H4 (cell line): ENCODE data around the gene ANKDD1A. TPM values are rescaled to one million over a fixed set of nuclear protein-coding genes. Genes with fewer than 3 reads are reported as not detected.
A peak's percentile ranks its signal among the peaks of the same experiment; 100 is the strongest.

Source experiments
- DNase-seq: peaks from one replicate; pipeline ENCODE4 v3.0.0-alpha.2; 2015; ENCODE audit warnings: low spot score
- total RNA-seq: library from RNA; depleted of rRNA; stranded (reverse); fragments of >200 nt; shearing (Covaris generic); gene quantifications from 2 replicates; pipeline ENCODE4 v1.2.3, GENCODE V29; 2014

ANKDD1A gene
- total RNA-seq, 1 experiment from 2014 or later = 1.1 TPM

DNA sequence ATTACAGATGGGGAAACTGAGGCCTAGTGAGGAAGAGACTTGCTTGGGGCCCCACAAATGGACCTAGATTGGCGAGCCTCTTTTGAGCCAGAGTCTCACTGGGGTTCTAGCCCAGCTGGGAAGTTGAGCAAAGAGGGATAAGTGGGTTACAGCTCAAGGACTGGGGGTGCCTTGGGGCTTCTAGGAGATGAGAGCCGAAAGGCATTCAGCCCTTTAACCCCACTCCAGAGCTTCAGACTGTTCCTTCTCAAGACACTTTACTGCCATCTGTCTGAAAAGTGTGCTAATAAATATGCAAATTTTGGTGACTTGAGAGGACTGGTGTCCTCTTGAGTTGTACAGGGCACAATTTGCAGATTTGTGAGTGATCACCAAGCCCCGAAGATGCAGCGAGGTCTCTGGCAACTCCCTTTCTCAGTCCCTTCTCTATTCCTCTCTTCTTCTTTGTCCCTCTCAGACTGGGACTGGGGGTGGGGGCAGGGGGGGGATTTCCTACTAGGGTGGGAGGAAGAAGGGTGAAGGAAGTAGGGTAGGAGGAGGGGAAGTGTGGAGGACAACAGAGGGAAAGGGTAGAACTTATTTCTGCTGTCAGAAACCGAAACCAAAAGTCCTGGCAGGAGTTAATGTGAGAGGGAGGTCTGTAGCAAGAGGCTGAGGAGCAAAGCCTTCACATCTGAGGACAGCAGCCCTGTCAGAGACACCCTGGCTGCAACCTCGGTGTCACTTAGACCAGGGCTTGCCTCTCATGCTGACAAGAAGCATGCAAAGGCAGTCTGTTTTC, 16.2 kb upstream of the ANKDD1A start:
- peak; percentile 32 for DNase-seq

DNA sequence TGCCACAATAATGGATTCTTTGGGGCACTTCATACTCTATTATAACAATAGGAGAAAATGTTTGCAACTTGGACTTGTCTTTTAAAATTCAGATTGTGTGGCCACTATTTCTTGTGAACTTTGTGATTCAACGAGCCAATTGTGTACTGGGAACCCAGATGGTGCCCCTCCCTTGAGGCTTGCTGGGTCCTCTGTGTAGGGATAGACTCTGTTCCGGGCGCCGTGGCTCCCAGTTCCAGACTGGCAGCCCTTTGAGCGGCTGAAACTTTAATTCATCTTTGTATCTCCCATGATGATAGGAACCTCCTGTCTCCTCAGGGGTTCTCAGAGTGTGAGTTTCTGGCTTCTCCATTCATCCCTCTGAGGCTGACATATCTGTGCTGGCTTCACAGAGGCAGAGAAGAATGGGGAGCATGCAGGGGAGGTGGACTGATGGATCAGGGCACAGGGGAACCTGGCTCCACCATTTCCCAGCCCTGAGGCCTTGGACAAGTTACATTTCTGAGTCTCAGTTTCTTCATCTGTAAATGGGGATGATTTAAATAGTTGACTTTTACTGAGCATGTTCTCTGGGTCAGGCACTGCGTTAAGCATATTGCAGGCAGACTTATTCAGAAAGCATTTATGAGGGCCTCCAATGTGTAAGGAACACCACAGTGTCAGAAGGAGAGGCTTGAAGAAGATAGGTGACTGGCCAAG, 15.2 kb upstream of the ANKDD1A start:
- DNase-seq = no peak

DNA sequence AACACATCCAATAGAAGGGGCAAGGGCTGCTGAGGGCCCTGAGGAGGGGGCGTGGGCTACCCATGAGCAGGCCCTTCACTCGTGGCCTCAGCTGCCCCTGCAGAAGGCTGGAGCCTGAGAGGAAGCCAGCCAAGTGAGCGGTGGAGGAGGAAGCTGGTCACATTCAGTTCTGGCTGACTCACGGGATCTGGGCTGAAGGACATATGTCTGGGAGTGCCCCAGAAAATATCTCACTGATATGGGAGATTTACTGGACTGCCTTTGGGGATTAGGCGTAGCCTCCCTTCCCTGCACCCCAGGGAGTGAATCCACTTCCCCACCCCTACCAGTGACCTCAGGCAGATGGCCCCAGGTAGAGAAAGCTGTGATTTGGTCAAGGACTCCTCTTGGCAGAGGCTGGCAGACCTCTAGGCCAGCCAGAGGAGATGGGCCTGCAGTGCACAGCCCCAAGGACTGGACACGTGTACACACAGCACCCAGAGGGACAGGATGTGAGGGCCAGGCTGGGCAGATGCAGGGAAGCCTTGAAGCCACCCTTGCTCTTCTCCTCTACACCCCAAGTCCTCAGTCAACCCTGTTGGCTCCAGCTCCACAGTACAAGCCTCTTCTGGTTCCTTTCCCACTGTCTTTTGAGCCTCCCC, 14.2 kb upstream of the ANKDD1A start:
- DNase-seq = no peak

GRCh38 chr15:64898406-64898805, 13.3 kb upstream of the ANKDD1A start:
- DNase-seq = no peak

GRCh38 chr15:64901141-64901540, 10.6 kb upstream of the ANKDD1A start:
- DNase-seq = no peak

DNA sequence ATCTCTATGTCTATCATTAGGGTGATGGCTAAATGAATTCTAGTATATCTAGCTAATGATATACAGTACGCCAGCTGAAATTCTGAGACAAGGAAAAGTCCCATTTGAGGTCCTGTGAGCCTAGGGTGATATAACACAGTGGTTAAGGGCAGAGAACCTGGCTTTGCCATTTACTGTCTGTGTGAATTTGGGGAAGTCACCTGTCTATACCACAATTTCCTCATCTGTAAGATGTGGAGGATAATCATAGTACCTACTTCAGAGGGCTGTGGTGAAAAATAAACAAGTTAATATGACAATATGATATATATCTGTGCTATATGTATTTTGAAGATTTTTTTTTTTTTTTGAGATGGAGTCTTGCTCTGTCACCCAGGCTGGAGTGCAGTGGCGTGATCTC, 9.8 kb upstream of the ANKDD1A start:
- no peak for DNase-seq

- DNase-seq = no peak
Observed at GRCh38 chr15:64902863-64903262, 8.8 kb upstream of the ANKDD1A start.

DNA sequence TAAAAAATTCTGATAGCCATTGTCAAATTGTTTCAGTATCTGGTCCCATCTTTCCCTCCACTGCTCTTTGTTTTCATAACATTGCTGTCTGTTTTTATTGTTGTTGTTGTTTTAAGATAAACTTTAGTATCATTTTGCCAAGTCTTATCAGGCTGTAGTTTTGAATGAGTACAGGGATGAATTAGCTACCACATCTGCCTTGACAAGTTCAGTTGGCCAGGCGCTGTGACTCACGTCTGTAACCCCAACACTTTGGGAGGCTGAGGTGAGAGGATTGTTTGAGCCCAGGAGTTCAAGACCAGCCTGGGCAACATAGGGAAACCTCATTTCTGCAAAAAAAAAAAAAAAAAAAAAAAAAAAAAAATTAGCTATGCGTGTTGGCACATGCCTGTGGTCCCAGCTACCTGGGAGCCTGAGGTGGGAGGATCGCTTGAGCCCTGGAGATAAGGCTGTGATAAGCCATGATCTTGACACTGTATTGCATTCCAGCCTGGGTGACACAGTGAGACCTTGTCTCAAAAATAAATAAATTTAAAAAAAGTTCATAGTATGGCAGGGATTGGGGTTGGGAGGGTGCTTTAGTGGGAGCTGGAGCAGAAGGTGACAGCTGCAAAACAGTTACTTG, 8.3 kb upstream of the ANKDD1A start:
- DNase-seq = no peak

- no peak for DNase-seq
Observed at GRCh38 chr15:64904189-64904588, 7.5 kb upstream of the ANKDD1A start.

DNA sequence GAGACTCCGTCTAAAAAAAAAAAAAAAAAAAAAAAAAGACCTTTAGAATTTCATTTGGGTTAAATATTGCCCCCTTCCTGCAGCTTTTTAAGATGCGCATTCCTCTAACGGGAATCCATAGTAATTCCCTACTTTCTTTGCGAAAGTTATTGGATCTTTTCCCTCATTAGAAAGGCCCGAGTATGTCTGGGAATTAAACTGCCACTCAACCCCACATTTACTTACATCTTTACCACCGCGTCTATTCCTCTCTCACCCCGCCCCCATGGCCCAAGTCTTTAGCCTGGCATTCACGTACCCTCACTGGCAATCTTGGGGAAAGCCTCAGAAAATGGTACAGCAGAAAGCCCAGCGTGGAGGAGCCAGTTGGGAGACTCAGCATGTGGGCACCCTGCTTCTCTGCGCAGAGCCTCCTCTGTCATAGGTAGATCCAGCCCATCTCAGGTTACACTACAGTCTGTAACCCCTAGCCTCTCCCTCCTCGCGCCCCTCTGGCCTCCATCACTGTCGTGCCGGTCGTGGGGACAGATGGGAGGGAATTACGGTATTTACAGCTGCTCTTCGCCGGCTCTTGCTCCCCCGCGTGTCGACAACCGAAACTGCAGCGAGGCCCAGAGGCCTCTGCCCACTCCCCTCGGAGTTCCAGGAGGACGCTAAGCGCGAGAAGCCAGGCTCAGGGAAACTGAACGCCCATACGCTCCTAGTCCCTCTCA, 6.4 kb upstream of the ANKDD1A start:
- peak; percentile 47 for DNase-seq

- DNase-seq = no peak
Observed at GRCh38 chr15:64905941-64906340, 5.8 kb upstream of the ANKDD1A start.

- DNase-seq = no peak
Observed at GRCh38 chr15:64906402-64906801, 5.3 kb upstream of the ANKDD1A start.

DNA sequence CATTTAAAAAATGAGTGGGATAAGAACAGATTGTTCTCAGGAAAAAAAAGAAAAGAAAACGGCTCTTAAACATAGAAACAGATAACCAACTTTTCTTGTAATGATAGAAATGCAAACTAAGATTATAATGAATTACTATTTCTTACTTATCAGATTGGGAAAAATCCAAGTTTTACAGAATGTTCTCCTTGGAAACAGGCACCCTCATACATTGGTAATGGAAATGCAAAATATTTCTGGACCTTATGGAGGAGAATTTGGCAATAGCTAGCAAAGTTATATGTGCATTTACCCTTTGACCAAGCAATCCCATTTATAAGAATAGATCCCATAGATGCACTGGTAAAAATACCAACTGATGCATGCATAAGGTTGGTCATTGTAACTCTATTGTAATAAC, 3.7 kb upstream of the ANKDD1A start:
- DNase-seq = no peak

GRCh38 chr15:64909546-64909945, 2.2 kb upstream of the ANKDD1A start:
- DNase-seq = no peak

DNA sequence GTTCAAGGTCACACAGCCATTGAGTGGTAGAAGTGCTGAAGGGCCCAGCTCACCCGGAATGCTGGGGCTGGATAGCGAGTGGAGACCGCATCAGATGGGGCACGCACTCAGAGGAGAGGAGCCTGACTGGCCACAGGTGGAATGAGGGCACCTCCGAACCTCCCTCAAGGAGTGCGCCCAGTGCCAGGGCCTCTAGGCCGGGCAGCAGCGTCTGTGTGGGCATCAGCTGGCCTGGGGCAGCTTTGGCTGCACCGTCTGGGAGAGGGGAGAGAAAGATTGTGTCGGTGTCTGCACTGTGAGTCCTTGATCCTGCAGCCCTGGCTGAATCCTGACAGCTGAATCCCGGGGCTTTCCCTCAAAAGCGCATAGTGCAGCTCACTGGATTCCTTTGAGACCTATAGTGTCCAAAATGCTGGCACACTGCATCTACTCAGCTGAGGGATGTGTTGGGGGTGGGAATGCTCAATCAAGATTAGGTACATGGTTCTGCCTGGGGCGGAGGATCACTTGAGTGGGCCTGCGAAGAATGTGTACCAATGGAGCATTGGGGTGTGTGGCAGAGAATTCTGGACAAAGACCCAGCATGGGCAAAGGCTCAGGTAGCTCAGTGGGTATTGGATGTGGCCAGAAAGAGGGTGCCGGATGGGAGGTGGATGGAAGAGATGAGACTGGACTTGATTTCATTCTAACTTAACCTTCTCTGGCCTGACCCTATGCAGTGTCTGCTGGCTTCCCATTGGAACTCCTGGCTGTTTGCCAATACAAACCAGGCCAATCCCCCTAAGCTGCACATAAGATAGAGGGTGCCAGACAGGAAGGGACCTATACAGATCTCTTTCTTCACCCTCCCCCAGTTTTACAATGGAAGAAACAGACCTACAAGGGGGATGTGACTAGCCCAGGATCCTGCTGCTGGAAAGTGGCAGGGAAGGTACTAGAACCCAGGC, 950 bp downstream of the ANKDD1A start:
- DNase-seq = no peak

DNA sequence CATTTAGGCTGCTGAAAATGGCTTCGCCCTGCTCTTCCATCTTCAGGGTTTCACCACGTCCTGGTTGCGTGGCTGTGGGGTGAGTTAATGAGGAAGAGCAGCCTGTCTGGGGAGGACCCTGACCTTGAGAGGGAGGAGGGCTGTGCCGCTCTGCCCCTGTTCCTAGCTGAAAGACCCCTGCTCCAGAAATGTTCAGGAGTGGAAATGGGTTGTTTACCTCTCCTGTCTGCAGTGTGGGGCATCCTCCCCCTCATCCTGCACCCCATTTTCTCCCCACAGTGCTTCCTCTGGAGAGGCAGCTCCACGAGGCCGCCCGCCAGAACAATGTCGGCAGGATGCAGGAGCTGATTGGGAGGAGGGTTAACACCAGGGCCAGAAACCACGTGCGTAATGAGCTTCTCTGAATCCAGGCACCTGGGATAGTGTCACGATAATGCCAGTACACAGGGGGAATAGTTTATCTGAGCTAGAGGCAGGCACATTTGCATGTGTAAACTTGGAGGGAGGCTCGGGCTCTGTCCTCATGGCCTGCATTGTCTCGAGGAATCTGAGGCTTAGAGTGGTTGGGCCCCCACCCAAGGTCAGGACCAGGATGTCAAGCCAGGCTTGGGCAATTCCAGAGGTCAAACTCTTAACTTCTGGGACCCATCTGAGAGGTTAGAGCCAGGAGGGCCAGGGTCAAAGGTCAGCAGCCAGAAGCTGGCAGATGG, 4.0 kb downstream of the ANKDD1A start:
- no peak for DNase-seq

DNA sequence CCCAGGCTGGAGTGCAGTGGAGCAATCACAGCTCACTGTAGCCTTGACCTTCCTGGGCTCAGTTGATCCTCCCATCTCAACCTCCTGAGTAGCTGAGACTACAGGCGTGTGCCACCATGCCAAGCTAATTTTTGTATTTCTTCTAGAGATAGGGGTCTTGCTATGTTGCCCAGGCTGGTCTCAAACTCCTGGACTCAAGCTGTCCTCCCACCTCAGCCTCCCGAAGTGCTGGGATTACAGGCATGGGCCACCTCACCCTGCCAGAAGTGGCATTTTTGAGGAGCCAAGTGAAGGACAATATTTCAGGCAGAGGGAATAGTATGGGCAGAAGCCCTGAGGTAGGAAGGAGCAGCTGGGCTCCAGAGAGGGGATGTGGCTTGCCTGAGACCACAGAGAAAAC, 4.7 kb downstream of the ANKDD1A start:
- DNase-seq = no peak

- no peak for DNase-seq
Observed at GRCh38 chr15:64917211-64917610, 5.5 kb downstream of the ANKDD1A start.

- DNase-seq = no peak
Observed at GRCh38 chr15:64919721-64920120, 8.0 kb downstream of the ANKDD1A start.

DNA sequence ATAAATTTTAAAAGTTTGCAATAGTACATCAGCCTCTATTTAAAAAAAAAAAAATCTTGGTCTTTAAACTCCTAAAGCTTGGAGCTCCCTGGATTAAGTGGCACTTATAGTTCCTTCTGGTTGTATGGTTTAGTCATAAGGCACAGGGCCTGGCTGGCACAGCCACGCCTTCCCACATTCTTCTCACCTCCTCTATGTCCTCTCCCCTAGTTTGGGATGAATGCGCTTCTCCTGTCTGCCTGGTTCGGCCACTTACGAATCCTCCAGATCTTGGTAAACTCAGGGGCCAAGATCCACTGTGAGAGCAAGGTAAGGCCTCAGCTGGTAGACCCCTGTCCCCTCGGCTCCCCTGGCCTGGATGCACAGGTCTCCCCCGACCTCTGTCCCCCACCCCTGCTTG, 10.0 kb downstream of the ANKDD1A start:
- no peak for DNase-seq
